Measurements from ENCODE around the gene C20orf202.

C20orf202 gene

GRCh38 chr20:1225263-1225782 is 22.1 kb downstream of the C20orf202 start:
- H3K4me3 ChIP-seq (ENCODE audit: low read depth, low read length) = 0 out of 2 replicates have a peak overlapping the region, but pooled peaks have one; percentile 21
- no peak for TF ChIP-seq CTCF (IDR thresholded peaks at IDR 0.05; ENCODE audit: control insufficient read depth, extremely low read depth, insufficient read depth)

DNA sequence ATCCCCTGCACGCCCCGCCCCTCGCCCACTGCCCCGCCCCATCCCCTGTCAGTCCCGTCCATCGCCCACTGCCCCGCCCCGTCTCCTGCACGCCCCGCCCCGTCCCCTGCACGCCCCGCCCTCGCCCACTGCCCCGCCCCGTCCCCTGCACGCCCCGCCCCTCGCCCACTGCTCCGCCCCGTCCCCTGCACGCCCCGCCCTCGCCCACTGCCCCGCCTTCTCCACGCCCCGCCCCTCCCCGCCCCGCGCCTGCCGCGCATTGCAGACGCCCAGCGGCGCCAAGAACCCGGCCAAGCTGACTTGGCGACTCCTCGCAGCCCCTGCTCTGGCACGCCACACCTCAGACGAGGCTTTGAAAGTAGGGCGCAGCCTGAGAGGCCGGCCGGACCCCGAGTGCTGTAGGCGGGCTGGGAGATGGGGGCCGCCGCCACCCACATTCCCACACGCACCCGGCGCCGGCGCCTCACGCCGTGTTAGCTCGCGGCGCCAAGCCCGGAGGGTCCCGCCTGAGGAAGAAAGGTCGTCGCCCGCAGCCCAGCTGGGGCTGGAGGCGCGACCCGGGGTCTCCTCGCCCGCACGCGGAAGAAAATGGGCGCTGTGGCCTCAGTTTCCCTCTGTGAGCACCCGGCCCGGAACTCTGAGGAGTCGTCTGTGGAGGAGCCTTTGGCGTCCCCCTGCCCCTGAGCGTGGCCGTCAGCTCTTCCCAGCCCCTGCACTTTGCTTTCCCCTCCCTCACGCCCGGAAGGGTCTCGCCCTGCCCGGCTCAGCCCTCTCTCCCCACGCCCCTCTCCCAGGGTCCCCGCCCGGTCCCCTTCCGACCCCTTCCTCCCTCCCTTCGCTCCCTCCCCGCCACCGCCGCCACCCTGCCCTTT is 22.8 kb downstream of the C20orf202 start, which contains the start of gene RAD21L1:
Gene RAD21L1, plus strand, starts transcription at position 262 of the 872 bp plus-strand sequence. CDS start 2,410 bp downstream, outside the sequence.
- no peak; the same call in 1 of the 2 replicates for TF ChIP-seq CTCF (IDR thresholded peaks at IDR 0.05; ENCODE audit: control insufficient read depth, extremely low read depth, insufficient read depth)
- DNase-seq (ENCODE audit: low read depth) = no peak
- H3K4me3 ChIP-seq (ENCODE audit: low read depth, low read length) = peak within 1 kb of the TSS; percentile 41

More at GRCh38 chr20:1225263-1225782, 22.1 kb downstream of the C20orf202 start:
- no peak for DNase-seq (ENCODE audit: low read depth)

- DNase-seq (ENCODE audit: low read depth) = no peak
- TF ChIP-seq CTCF (IDR thresholded peaks at IDR 0.05; ENCODE audit: control insufficient read depth, extremely low read depth, insufficient read depth) = no peak
- H3K4me3 ChIP-seq (ENCODE audit: low read depth, low read length) = no peak overlapping the region
Measured at GRCh38 chr20:1229541-1229940, 26.3 kb downstream of the C20orf202 start.

- no peak overlapping the region for H3K4me3 ChIP-seq (ENCODE audit: low read depth, low read length)
- no peak for DNase-seq (ENCODE audit: low read depth)
- no peak for TF ChIP-seq CTCF (IDR thresholded peaks at IDR 0.05; ENCODE audit: control insufficient read depth, extremely low read depth, insufficient read depth)
Measured at GRCh38 chr20:1232286-1233111, 29.2 kb downstream of the C20orf202 start.

GRCh38 chr20:1240549-1240948 is 37.3 kb downstream of the C20orf202 start:
- DNase-seq (ENCODE audit: low read depth) = no peak
- H3K4me3 ChIP-seq (ENCODE audit: low read depth, low read length) = no peak overlapping the region
- TF ChIP-seq CTCF (IDR thresholded peaks at IDR 0.05; ENCODE audit: control insufficient read depth, extremely low read depth, insufficient read depth) = no peak

- no peak for TF ChIP-seq CTCF (IDR thresholded peaks at IDR 0.05; ENCODE audit: control insufficient read depth, extremely low read depth, insufficient read depth)
- no peak overlapping the region for H3K4me3 ChIP-seq (ENCODE audit: low read depth, low read length)
- DNase-seq (ENCODE audit: low read depth) = no peak
Measured at GRCh38 chr20:1241456-1241855, 38.2 kb downstream of the C20orf202 start.

Data from LNCaP clone FGC (cell line).